ENCODE results near the gene FOXP1. TPM values are rescaled to one million over a fixed set of nuclear protein-coding genes. Genes with fewer than 3 reads are reported as not detected.

FOXP1 gene
- total and polyA plus RNA-seq, 4 donors = 4.9 to 35.4 (median 32.0) TPM

DNA sequence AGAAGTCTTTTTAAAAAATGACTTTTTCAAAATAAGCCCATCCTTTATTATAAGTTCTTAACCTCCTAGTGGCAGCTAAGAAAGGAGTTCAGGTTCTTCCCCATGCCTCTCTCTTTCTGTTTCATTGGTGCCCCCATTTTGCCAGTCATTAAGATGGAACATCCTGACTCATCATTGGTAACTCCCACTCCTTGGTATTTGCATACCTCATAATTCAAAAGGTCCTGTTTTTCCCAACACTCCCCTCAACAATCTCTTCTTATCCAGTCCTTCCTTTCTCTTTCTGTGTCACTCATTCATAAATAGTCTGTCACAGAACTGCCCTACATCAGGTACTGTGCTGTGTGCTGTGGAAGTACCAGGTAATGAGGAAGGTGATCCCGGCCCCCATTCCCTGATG is 394.0 kb downstream of the FOXP1 start (continued):
- TF ChIP-seq, protein P1, sequence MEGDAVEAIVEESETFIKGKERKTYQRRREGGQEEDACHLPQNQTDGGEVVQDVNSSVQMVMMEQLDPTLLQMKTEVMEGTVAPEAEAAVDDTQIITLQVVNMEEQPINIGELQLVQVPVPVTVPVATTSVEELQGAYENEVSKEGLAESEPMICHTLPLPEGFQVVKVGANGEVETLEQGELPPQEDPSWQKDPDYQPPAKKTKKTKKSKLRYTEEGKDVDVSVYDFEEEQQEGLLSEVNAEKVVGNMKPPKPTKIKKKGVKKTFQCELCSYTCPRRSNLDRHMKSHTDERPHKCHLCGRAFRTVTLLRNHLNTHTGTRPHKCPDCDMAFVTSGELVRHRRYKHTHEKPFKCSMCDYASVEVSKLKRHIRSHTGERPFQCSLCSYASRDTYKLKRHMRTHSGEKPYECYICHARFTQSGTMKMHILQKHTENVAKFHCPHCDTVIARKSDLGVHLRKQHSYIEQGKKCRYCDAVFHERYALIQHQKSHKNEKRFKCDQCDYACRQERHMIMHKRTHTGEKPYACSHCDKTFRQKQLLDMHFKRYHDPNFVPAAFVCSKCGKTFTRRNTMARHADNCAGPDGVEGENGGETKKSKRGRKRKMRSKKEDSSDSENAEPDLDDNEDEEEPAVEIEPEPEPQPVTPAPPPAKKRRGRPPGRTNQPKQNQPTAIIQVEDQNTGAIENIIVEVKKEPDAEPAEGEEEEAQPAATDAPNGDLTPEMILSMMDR (IDR thresholded peaks at IDR 0.05; ENCODE audit: low read depth, low read length, missing input control) = no peak
- TF ChIP-seq EGR1 (IDR thresholded peaks at IDR 0.05; ENCODE audit: low read depth in 2 of 2) = no peak
- TF ChIP-seq HNF4A (conservative IDR thresholded peaks at IDR 0.05) = no peak
- TF ChIP-seq JUND (IDR thresholded peaks at IDR 0.05) = no peak

GRCh38 chr3:71187715-71188114 is 395.8 kb downstream of the FOXP1 start:
- no peak for DNase-seq (ENCODE audit: low spot score)
- TF ChIP-seq REST (IDR thresholded peaks at IDR 0.05) = no peak
- TF ChIP-seq FOXA1 (IDR thresholded peaks at IDR 0.05) = no peak
- no peak for TF ChIP-seq SP1 (IDR thresholded peaks at IDR 0.05)
- no peak for TF ChIP-seq HNF4A (conservative IDR thresholded peaks at IDR 0.05)
- no peak for TF ChIP-seq RXRA (IDR thresholded peaks at IDR 0.05)
- TF ChIP-seq, protein P2, sequence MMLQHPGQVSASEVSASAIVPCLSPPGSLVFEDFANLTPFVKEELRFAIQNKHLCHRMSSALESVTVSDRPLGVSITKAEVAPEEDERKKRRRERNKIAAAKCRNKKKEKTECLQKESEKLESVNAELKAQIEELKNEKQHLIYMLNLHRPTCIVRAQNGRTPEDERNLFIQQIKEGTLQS (IDR thresholded peaks at IDR 0.05) = no peak
- TF ChIP-seq, protein P3, sequence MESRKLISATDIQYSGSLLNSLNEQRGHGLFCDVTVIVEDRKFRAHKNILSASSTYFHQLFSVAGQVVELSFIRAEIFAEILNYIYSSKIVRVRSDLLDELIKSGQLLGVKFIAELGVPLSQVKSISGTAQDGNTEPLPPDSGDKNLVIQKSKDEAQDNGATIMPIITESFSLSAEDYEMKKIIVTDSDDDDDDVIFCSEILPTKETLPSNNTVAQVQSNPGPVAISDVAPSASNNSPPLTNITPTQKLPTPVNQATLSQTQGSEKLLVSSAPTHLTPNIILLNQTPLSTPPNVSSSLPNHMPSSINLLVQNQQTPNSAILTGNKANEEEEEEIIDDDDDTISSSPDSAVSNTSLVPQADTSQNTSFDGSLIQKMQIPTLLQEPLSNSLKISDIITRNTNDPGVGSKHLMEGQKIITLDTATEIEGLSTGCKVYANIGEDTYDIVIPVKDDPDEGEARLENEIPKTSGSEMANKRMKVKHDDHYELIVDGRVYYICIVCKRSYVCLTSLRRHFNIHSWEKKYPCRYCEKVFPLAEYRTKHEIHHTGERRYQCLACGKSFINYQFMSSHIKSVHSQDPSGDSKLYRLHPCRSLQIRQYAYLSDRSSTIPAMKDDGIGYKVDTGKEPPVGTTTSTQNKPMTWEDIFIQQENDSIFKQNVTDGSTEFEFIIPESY (IDR thresholded peaks at IDR 0.05) = no peak
- TF ChIP-seq, protein P1 (IDR thresholded peaks at IDR 0.05; ENCODE audit: low read depth, low read length, missing input control) = no peak
- H3K27ac ChIP-seq (ENCODE audit: low read depth in 1 of 2, low read length in 2 of 2) = no peak overlapping the region
- no peaks in the 10 kb centered on the region for H3K36me3 ChIP-seq (ENCODE audit: control insufficient read depth in 4 of 4, insufficient read depth in 3 of 4, low read depth in 1 of 4, low read length in 3 of 4)
- H3K9ac ChIP-seq (ENCODE audit: low read depth in 1 of 2, low read length in 2 of 2) = no peak overlapping the region
- H3K4me3 ChIP-seq (ENCODE audit: low read depth in 1 of 3, low read length in 3 of 3) = no peak overlapping the region
- no peaks in the 10 kb centered on the region for H3K27me3 ChIP-seq (ENCODE audit: control insufficient read depth in 4 of 4, insufficient read depth in 4 of 4, low read length in 3 of 4)
- H3K4me1 ChIP-seq (ENCODE audit: control insufficient read depth in 4 of 4, insufficient read depth in 4 of 4, low read length in 3 of 4) = peaks cover 0 to 11% (median 0%) of the 10 kb centered on the region in 4 donors
- WGBS = 99% methylated on average over 1 of the region's 1 CpG
- no peaks in the 10 kb centered on the region for H3K9me3 ChIP-seq (ENCODE audit: control insufficient read depth in 4 of 4, low read length in 3 of 4)
